ENCODE results near the gene SGIP1. TPM values are rescaled to one million over a fixed set of nuclear protein-coding genes. Genes with fewer than 3 reads are reported as not detected.
A peak's percentile ranks its signal among the peaks of the same experiment; 100 is the strongest.

SGIP1 gene
- total and polyA plus RNA-seq, 2 of the 8 experiments (the other 6 are each of a cell fraction or from before 2014, with no cell fraction given) = 1.4 to 2.1 TPM

- H3K9me3 ChIP-seq (ENCODE audit: insufficient read depth in 2 of 2, low read depth in 1 of 2, low read length in 1 of 2) = no peaks in the 10 kb centered on the region
- no peak overlapping the region for H2BK12ac ChIP-seq (ENCODE audit: low read depth, low read length)
- no peak overlapping the region for H2BK120ac ChIP-seq (replicated peaks; ENCODE audit: low read depth, low read length)
- ChIA-PET POLR2A (ENCODE audit: partially characterized antibody) (interaction anchor here (0.7 kb wide), 1 partner anchor 27 kb away, joined by 3 read pairs; no protein-coding TSS in a partner anchor), CTCF (ENCODE audit: partially characterized antibody) (interaction anchor here (0.8 to 1.5 kb wide), 7 partner anchors 11 to 192 kb away, joined by 3 to 7 read pairs (median 4); no protein-coding TSS in a partner anchor)
- no peak overlapping the region for H3K27ac ChIP-seq (ENCODE audit: low read depth, low read length)
- 6% methylated on average over 49 of the region's 50 CpGs; no CpG with 5 or more reads in 1 of the 2 experiments for WGBS, 2 experiments (ENCODE audit: extremely low coverage in 1 of 2, insufficient coverage in 1 of 2, insufficient read length in 1 of 2, insufficient replicate concordance in 2 of 2, low coverage in 1 of 2, low lambda C conversion rate in 2 of 2, missing lambda C conversion rate in 1 of 2)
- no peaks in the 10 kb centered on the region for H3K79me1 ChIP-seq (ENCODE audit: low read depth, low read length)
- no peak overlapping the region; the same call in 1 of the 2 replicates for H4K8ac ChIP-seq (ENCODE audit: extremely low read depth, insufficient read depth, low read length)
- peak overlapping the region; percentile 84 for H3K4me2 ChIP-seq (ENCODE audit: insufficient read depth in 1 of 2, low read depth in 2 of 2, low read length in 2 of 2)
- peak overlapping the region; percentile 38; the same call in 1 of the 2 replicates for H3K18ac ChIP-seq (ENCODE audit: extremely low read depth, low read length)
- peak in 1 of 2 experiments; percentile 62 for DNase-seq (ENCODE audit: low read depth in 1 of 2, low spot score in 2 of 2)
- FAIRE-seq = no peak
- no peak overlapping the region for H2BK20ac ChIP-seq (ENCODE audit: low read length)
- H4K5ac ChIP-seq (ENCODE audit: insufficient read length, low read depth, low read length) = no peak overlapping the region
- H4K91ac ChIP-seq (replicated peaks; ENCODE audit: insufficient read length, low read length) = no peak overlapping the region
- H3K4me1 ChIP-seq (replicated peaks in 1 of 4; ENCODE audit: control insufficient read depth in 3 of 4, insufficient read depth in 4 of 4, low read length in 3 of 4) = peaks cover 0 to 6% (median 3%) of the 10 kb centered on the region in 4 experiments; a peak in 6 of 7 replicates
- no peaks in the 10 kb centered on the region for H3K36me3 ChIP-seq (ENCODE audit: control insufficient read depth in 2 of 4, insufficient read depth in 4 of 4, low read length in 3 of 4)
- no peaks in the 10 kb centered on the region for H4K20me1 ChIP-seq (replicated peaks in 1 of 2; ENCODE audit: control insufficient read depth in 1 of 2, insufficient read depth in 2 of 2, low read length in 2 of 2)
- peak overlapping the region in 1 of 4 experiments; percentile 15; a peak in 1 of 7 replicates for H3K9ac ChIP-seq (replicated peaks in 1 of 4; ENCODE audit: extremely low read depth in 1 of 4, low read depth in 3 of 4, low read length in 3 of 4)
- H3K4ac ChIP-seq (replicated peaks; ENCODE audit: insufficient read length, low read depth, low read length) = no peak overlapping the region
- H3K23me2 ChIP-seq (ENCODE audit: low read depth, low read length) = peaks cover 7% of the 10 kb centered on the region
- H3K23ac ChIP-seq (ENCODE audit: insufficient read length) = no peak overlapping the region
- H2BK15ac ChIP-seq (ENCODE audit: low read length) = peak overlapping the region; percentile 18; the same call in 1 of the 2 replicates
- no peaks in the 10 kb centered on the region for H3K79me2 ChIP-seq (ENCODE audit: control insufficient read depth in 1 of 2, insufficient read depth in 2 of 2, low read length in 2 of 2)
- H2BK5ac ChIP-seq (ENCODE audit: low read depth, low read length) = peak overlapping the region; percentile 29; the same call in 1 of the 2 replicates
- H3K14ac ChIP-seq (ENCODE audit: insufficient read length) = no peak overlapping the region
- H3K56ac ChIP-seq (replicated peaks; ENCODE audit: insufficient read length, low read depth, low read length) = no peak overlapping the region
- H2AK5ac ChIP-seq (ENCODE audit: low read depth, low read length) = no peak overlapping the region
- peak overlapping the region; percentile 67 for H2AFZ ChIP-seq (ENCODE audit: low read length)
- peak overlapping the region; percentile 57 to 77 (median 68) for H3K4me3 ChIP-seq (ENCODE audit: extremely low read depth in 1 of 4, insufficient read depth in 2 of 4, low read depth in 3 of 4, low read length in 4 of 4)
- H3K27me3 ChIP-seq (replicated peaks in 1 of 4; ENCODE audit: control insufficient read depth in 3 of 4, extremely low read depth in 1 of 4, insufficient read depth in 3 of 4, low read length in 3 of 4) = peaks cover 1 to 16% (median 7%) of the 10 kb centered on the region in 4 experiments
- peak in 1 of 2 experiments; percentile 32; a peak in 1 of 4 replicates for TF ChIP-seq SIN3A (conservative IDR thresholded peaks at IDR 0.05 in 1 of 2, IDR thresholded peaks at IDR 0.05 in 1 of 2; ENCODE audit: low read depth in 1 of 2, low read length in 2 of 2)
- no peak for TF ChIP-seq BCL11A (IDR thresholded peaks at IDR 0.05; ENCODE audit: low read depth in 2 of 2, low read length in 2 of 2)
- no peak for TF ChIP-seq NRF1 (IDR thresholded peaks at IDR 0.05; ENCODE audit: low read depth, low read length)
- TF ChIP-seq ASH2L (IDR thresholded peaks at IDR 0.05; ENCODE audit: low read length) = peak; percentile 61
- TF ChIP-seq SRF (IDR thresholded peaks at IDR 0.05; ENCODE audit: low read depth, low read length) = no peak
- no peak for TF ChIP-seq BRCA1 (IDR thresholded peaks at IDR 0.05; ENCODE audit: low read depth, low read length)
- TF ChIP-seq CTCF (IDR thresholded peaks at IDR 0.05; ENCODE audit: control extremely low read depth in 1 of 3, insufficient read depth in 1 of 3, low read depth in 1 of 3, low read length in 3 of 3) = no peak
- peak; percentile 63; the same call in 1 of the 2 replicates for TF ChIP-seq CREB1 (IDR thresholded peaks at IDR 0.05)
These were observed 862 bp upstream of the SGIP1 start for GRCh38 chr1:66532798-66533783.
